Activated CD8-positive, alpha-beta memory T cell treated with anti-CD3 and anti-CD28 coated beads for 24 hours (primary cell): ENCODE data around the gene ADCY4.
"Not testable (repeated sequence)": the region's sequence is repeated elsewhere in the genome, so short reads cannot be mapped to it uniquely, and the experiment has no call there.

Source experiments
- DNase-seq: peaks from one replicate; pipeline ENCODE4 v3.0.0-alpha.2; 2020

Gene ADCY4

DNA sequence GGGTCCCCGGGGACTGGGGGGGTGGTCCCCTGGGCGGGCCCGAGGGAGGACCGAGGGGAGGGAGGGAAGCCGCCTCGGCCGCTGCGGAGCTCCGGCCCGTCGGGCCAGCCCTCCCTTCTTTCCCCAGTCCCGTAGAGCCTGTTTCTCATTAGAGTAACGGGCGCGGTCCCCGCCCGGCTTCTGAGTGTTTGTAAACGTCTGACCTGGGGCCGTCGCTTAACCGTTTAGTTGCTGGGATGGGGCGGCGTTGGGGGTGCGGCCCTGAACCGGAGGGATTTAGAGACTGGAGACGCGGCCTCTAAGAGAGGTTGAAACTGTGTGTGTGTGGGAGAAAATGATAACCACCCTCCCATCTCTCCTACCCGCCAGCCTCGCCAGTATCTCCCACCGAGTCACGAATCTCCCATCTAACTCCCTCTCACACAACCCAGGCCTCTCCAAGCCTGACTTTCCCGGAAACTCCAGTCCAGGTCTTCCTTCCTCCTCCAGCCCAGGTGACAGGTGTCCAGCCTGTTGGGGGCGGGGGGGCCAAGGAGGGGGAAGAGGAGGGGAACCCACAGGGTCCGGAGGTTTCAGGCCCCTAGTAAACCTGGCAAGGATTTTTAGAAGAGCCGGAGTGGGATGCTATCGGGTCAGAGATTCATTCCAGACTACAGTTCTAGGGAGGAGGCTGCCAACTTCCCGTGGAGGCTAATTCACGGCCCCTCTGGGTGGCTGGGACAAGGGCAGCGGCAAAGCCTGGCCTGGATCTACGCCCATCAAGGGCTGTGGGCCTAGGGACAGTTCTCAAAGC is 32.0 kb upstream of the ADCY4 start:
- peak; percentile 74 for DNase-seq

DNA sequence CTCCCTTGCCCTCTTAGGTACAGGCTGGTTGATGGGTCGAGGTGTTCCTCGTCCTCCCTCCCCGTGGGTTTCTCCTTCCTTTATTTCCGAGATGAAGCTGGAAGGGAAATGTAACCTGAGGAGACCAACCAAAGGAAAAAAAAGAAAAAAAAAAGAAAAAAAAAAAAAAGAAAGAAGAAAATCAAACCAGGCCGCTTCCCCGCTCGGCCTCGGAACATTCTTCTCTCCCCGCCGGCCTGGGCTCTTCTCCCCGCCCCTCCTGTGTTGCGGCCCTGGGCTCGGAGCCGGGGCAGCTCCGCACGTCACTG is 31.5 kb upstream of the ADCY4 start:
- DNase-seq: no peak

DNA sequence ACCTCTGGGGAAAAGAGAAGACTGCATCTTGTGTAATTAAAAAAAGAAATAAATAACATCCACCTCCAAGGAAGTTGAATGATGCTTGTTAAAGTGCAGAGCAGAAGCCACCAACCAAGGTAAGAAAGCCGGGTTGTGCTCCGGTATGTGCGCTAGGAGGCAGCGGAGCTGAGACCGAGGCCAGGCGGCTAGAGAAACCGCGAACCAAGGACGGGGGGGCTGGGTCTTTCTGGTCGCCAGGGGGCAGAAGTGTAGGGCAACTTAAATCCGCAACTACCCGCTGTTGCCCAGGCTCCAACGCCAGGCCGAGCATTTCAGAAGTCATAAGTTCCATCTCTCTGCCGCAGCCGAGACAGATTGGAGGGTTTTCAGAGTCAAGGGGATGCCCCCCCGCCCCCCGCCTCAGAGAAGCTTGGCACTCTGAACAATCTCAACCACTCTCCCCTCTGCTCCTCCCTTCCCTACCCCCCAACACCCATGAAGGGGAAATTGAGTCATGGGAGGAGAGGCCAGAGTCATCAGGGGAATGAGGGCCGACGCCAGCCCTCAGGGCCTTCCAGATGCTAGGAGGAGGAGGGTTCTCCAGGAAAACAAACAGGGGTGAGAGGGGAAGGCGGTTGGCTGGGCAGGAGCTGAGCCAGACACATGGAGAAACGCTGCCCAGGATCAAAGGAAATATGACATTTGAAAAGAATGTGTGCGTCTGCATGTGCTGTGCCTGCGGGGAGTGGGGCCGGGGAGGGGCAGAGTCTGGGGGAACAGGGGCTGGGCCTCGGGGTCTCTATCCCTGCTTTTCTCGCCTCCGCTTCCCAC is 30.9 kb upstream of the ADCY4 start:
- DNase-seq: peak; percentile 84

DNA sequence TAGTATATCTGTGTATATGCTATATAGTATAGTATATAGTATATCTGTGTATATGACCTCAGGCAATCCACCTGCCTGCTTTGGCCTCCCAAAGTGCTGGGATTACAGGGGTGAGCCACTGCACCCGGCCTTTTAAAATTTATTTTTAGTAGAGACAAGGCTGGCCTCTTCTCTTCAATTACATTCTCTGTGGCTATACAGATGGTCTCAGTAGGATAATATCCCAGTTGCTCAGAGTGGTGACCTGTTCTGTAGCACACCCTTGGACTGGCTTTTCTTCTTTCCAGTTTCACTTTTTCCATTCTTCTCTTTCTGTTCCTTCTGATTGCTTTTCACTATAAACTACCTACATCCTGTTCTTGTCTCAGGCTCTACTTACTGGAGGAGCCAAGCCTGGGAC is 30.0 kb upstream of the ADCY4 start:
- DNase-seq: no peak

DNA sequence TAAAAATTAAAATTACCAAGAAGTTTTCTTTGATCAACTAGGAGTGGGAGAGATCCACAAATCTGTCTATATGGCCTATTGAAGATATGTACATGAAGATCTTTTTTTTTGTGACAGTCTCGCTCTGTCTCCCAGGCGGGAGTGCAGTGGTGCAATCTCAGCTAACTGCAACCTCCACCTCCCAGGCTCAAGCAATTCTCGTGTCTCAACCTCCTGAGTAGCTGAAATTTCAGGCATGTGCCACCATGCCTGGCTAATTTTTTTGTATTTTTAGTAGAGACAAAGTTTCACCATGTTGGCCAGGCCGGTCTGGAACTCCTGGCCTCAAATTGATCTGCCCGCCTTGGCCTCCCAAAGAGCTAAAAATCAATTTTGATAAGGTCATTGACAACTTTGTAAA is 28.5 kb upstream of the ADCY4 start:
- DNase-seq: no peak

DNA sequence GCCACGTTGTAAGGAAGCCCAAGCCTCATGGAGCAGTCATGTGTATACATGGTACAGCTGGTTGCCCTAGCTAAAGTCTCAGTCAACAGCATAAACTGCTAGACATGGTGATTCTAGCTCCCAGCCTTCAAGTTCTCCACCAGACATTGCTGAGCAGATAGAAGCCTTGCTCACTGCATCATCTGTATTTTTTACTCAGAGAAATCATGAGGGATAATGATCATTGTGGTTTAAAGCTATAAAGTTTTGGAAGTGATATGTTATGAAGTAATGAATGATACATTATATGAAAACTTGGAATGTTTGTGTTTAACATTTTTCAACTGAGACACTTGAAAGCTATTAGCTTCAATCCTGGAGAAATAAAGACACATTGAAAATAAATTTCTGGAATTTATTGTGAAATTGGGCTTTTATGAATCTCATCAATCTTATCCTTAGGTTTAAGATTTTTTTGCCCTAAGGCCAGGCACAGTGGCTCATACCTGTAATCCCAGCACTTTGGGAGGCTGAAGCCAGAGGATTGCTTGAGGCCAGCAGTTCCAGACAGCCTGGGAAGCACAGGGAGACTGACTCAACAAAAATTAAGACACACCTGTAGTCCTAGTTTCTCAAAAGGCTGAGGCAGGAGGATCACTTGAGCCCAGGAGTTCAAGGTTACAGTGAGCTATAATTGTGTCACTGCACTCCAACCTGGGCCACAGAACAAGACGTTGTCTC is 27.5 kb upstream of the ADCY4 start:
- no peak for DNase-seq

DNA sequence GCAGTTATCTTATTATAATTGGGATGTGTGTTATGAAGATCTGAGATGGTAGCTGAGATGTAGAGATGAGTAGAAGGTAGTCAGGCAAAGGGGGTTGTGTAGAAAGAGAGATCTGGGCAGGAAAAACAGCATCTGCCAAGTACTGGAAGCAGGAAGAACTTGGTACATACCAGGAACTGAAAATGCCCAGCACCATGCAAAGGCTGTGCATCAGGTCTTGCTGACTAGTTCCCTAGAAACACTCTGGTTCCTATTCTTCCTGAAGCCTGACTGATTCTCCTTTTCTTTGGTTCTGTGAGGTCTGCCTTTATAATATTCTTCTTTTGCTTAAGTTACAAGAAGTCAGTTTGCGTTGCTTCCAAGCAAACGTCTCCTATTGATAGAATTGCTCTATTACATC is 26.5 kb upstream of the ADCY4 start:
- DNase-seq: no peak

DNA sequence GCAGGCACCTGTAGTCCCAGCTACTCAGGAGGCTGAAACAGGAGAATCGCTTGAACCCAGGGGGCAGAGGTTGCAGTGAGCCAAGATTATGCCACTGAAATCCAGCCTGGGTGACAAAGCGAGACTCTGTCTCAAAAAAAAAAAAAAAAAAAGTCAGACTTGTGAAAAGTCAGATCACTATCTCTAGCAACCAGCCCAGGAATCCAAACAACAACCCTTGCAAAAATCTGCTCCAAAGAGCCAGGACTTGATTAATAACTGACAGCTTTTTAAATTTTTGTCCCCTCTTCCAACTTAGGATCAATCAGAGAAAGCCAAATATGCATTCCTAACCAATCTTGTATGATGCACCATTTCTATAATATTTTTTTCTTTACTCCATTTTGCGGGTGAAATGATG is 25.4 kb upstream of the ADCY4 start:
- no peak for DNase-seq

DNA sequence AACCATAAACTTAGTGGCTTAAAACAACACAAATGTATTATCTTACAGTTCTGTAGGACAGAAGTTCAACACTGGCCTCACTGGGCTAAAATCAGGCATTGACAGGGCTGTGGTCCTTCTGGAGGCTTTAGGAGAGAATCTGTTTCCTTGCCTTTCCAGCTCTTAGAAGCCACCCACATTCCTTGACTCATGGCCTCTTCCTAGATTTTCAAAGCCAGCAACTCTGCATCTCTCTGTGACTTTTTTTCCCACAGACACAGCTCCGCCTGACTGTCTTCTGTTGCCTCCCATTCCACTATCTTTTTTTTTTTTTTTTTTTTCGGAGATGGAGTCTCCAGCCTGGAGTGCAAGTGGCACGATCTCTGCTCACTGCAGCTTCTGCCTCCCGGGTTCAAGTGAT is 21.3 kb upstream of the ADCY4 start:
- no peak for DNase-seq

DNA sequence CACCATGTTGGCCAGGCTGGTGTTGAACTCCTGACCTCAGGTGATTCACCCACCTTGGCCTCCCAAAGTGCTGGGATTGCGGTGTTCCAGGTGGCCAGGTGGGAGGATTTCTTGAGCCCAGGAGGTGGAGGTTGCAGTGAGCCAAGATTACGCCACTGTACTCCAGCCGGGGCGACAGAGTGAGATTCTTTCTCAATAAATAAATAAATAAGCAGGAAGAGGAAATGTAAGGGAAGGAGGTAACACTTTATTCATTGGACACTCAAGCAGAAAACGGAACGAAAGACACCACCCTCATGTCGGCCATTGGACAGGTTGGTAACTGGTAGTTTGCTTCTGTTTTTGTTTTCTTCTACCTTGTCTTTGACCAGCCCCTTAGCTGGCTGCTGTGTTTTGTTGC is 20.1 kb upstream of the ADCY4 start:
- DNase-seq: no peak

DNA sequence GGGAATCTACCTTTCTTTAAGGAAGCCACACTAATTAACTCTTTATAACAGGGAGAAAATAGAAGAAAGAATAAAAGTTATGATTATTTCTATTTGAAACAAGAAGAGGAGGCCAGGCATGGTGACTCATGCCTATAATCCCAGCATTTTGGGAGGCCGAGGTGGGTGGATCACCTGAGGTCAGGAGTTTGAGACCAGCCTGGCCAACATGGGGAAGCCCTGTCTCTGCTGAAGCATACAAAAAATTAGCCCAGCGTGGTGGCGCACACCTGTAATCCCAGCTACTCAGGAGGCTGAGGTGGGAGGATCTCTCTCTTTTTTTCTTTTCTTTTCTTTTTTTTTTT is 19.6 kb upstream of the ADCY4 start:
- DNase-seq: not testable (repeated sequence)

DNA sequence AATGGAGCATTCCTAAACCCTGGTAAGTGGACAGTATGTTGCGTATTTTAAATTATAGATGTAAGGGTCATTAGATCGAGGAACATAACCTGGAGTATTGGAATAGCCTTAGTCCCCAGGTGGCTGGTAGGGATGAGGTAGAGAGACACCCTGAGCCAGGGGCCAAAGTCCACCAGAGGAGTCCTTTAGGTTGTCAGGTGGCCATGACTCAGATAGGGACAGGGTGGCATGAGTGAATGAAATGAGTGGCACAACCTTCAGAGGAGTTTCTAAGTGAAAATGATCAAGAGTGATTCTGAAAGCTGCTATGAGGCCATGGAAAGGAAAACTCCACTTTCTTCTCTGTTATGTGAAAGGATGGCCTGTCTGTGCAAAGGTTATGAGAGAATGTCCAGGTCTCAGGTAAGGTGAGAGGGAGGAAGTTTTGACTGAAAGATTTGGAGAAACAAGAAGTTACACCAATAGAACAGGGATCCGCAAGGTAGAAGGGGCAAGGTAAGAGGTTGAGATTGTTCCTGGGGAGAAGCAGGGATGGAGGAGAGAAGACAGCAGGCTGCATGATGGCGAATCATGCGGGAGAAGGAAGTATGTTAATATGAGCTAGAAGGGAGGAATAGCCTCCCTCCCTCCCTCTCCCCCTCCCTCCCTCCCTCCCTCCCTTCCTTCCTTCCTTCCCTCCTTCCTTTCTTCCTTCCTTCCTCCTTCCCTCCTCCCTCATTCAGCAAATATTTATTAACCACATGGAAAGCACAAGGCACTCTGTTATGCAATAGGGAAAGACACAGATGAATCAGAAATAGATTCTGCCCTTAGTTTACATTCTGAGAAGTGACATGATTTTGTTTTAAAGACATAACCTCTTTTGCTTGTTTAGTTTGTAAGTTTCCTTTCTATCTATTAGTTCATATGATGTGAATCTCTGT is 18.9 kb upstream of the ADCY4 start:
- DNase-seq: no peak

DNA sequence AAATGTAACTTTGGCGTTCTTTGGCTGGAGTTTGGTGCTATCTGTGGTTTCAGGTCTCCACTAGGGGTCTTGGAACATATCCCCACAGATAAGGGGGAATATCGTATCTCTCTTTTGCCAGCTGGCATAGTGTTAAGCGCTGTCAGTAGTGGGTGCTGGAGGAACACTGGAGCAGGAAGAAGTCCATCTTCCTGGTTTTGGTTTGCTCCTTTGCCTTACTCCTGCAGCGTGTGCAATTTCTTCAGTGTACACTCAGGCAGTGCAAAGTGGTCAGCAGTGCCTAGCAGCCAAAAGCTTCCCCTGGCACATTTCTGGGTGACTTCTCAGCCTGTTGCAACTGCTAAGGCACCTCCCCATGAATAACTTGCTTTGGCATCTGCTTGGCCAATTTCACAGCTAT is 16.6 kb upstream of the ADCY4 start:
- no peak for DNase-seq

DNA sequence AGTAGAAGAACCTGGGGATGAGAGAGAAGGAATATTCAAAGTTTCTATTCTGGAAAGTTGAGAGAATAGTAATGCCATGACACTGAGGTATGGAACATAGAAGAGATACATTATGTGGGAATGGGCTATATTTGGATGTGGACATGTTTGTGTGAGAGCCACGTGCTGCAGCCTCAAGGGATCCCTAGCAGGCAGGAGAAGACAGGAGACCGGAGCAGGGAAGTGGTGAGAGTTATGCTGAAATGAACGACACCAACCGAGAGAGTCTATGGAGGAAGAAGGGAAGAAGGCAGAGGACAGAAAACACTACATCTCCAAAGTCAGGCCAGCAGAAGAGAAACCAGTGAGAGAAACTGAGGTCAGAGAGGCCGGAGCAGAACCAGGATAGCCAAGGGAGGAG is 14.9 kb upstream of the ADCY4 start:
- DNase-seq: no peak

DNA sequence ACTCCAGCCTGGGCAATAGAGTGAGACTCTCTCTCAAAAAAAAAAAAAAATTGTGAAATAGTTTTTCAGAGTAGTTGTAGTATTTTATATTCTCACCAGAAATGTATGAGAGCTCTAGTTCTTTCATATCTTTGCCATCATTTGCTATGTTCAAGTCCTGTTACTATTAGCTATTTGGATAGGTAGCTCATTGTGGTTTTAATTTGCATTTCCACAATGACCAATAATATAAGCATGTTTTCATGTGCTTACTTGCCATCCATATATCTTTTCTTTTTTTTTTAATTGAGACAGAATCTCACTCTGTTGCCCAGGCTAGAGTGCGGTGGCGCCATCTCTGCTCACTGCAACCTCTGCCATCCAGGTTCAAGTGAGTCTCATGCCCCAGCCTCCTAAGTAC is 13.3 kb upstream of the ADCY4 start:
- no peak for DNase-seq

DNA sequence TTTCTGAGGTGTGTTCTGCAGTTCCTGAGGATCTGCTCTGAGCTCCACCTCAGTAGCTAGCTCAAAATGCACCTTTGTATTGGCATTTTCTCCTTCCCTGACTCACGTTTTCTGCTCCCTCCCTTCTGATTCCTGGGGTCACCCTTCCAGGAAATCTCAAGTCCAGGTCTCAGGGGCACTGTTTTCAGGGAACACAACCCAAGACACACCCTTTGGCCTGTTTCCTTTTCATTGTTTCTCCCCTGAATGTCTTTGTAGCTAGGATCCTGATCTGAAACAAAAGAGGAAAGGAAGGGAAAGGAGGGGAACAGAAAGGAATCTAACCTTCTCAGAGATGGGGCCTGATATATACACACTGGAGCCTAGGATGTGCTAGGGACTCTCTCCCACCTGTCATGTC is 12.3 kb upstream of the ADCY4 start:
- no peak for DNase-seq

DNA sequence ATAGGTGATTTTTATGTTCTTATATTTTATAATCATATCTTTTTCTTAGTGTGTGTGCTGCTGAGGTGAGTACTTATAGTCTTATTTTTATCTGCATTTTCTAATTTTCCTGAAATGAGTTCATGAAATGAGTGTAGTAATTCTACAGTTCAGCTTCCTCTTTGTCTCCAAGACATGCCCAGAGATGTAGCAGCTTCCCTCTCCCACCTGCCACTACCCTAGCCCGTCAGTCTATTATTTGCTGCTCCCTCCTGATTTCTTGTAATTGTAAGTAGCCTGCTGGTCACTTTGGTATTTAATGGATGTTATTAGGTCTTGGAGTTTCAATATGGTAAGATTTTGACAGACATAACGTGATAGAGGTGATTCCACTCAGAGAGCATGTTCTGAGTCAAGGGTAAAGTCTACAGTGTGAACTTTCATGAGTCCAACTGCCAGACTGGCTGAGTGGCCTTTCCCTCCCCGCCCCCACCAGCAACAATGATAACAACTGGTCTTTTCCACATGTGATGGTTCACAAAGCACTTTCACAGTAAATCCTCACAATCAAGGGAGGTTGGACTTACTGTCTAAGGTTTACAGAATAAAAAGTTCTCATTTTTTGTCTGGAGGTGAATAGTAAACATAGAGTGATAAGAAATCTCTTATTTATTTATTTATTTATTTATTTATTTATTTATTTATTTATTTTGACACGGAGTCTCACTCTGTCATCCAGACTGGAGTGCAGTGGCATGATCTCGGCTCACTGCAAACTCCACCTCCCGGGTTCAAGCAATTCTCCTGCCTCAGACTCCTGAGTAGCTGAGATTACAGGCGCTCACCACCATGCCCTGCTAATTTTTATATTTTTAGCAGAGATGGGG is 9.2 kb upstream of the ADCY4 start:
- DNase-seq: no peak

DNA sequence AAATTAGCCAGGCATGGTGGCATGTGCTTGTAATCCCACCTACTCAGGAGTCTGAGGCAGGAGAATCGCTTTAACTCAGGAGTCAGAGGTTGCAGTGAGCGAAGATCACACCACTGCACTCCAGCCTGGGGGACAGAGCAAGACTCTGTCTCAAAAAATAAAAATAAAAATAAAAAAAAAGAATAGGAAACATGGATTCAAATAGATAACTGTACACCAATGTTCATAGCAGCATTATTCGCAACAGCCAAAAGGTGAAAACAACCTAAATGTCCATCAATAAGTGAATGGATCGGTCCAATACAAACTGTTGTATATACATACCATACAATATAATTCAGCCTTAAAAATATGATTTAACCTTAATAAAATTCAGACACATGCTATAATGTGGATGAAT is 8.0 kb upstream of the ADCY4 start:
- DNase-seq: no peak

DNA sequence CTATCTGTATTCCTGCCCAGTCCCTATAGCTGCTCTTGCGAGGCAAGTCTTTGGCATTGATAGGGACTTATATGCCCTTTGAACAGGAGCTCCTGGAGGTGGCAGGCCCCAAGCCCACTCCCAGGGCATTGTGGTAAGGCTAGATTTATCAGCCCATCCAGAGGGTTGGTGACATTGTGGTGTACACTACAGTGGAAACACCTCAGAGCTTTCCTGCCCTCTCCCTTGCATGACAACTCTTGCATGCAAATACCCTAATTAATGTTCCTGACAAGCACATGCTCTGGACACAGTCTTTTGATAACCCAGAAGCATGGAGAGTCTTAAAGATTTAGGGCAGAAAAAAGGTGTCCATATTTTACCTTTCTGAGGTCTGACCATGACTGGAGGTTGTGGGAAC is 5.7 kb upstream of the ADCY4 start:
- DNase-seq: no peak

DNA sequence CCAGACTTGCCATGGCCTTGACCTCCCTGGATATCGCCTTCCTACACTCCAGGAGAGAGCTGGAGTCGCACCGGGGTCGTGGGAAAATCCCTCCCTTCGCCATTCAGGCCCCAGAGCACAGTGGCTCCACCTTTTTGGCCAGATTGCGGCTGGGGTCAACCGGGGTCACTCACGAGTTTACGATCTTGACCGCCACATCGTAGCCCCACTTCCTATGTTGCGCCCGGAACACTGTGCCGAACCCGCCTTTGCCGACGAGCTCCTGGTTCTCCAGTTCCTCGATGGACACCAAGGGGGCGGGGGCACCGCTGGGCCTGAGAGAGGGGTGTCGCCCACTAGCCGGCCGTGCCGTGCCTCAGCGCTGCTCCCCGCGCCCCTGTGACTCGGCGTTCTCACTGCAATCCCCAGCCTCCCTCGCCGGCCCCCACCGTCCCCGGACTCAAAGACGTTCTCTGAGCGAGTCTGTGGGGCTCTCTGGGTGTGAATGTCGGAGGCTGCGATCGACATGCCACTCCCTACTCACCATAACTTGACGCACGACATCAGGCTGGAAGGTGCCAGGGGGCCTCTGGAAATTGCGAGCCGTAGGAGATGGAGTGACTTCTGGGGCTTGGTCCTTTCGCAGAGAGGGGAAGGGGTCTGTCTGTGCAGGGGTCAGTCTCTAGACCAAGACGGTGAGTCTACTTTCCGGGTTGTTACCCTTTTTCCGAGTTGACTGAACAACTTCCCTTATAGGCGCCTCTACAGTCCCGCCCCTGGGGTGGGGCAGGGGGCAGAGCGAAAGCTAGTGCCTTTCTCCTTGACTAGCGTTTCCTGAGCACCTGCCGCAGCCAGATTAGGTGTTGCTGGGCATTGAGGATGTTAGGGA is 4.6 kb upstream of the ADCY4 start, which contains the start of gene RIPK3:
Gene RIPK3 (minus strand): TSS at position 708 of the 868 bp plus-strand sequence. CDS start 165 bp downstream, at position 543.
- peak; percentile 85 for DNase-seq

DNA sequence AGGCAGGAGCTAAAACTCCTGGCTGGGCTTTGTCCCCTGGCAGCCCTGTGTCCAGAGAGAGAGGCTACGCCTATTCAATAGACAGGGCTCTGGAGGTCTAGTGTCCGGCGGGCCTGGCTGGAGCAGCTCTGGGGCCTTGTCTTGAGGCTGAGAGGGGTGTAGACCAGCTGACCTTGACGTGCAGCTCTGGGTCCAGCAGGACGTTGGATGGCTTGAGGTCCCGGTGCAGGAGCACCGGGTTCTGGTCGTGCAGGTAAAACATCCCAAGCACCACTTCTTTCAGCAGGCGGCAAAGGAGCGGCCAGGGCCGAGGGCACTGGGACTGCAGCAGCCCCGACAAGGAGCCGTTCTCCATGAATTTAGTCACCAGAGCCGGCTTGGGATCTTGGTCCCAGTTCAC is 4.0 kb upstream of the ADCY4 start:
- no peak for DNase-seq
